IPS DF 4.7 (cell line): Measurements from ENCODE around the gene DVL1.

Experiments used
- DNase-seq: peaks from one replicate; pipeline ENCODE4 v3.0.0-alpha.2; 2013; ENCODE audit warnings: low spot score; ENCODE audit errors: extremely low read depth

The DVL1 gene

DNA sequence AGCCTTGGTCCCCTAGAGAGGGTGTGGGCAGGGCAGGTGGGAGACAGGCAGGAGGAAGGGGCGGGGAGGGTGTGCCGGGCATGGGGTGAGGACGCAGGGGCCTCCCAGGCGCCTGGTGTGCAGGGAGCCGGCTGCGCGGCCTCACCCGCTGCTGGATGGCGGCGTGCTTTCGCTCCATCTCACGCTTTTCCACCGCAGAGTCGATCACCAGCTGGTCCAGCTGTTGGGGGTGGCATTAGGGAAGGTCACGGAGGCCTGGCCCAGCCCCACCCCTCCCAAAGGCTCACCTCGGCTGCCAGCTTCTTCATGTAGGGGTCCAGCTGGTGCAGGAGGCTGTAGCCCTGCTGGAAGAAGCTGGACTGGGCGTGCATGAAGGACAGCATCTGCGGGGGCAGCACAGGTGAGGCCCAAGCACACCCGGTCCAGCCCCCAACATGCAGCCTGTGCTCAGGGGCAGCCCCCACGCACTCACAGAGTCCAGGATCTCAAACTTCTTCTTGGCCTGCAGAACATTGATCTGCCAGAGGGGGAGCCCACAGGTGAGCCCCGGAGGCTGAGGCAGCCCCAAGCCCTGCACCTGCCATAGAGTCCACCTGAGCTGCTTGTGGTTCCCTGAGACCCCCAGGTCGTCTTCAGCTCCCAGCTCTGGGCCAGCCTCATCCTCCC lies 49.4 kb downstream of the DVL1 start:
- no peak for DNase-seq

DNA sequence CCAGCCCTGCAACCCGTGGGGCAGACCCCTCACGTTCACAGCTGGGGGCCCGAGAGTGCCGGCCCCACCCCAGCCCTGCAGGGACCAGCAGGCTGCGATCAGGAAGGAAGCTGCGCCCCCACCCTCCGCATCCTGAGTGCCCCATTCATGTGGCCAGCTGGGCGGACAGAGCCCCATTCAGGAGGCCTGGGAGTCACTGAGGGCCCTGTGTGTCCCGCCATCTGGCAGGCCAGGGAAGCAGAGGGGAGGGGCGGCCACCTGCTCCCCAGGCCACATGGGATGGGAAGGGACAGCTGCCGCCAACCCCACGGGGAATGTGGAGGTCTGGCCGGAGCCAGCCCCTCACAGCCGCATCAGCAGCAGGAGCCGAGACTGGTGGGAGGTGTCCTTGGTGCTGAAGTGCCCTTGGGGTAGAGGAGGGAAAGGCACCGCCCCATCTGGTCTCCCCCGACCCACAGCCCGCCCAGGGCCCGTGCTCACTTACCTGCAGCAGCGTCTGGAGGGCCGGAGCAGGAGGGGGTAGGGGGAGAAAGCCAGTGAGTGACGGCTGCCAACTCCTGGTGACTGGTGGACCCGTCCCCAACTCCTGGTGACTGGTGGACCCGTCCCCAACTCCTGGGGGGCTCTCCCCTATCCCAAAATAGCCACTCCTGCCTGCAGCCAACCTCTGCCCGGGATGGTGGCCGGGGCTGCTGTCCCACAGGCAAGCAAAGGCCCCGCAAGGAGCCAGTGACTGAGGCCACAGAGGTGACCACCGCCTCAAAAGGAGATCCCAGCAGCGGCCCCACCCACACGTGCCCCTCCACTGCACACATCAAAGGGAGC lies 50.1 kb downstream of the DVL1 start:
- DNase-seq, result no peak

GRCh38 chr1:1297802-1298424 lies 51.3 kb downstream of the DVL1 start:
- DNase-seq, result no peak

DNA sequence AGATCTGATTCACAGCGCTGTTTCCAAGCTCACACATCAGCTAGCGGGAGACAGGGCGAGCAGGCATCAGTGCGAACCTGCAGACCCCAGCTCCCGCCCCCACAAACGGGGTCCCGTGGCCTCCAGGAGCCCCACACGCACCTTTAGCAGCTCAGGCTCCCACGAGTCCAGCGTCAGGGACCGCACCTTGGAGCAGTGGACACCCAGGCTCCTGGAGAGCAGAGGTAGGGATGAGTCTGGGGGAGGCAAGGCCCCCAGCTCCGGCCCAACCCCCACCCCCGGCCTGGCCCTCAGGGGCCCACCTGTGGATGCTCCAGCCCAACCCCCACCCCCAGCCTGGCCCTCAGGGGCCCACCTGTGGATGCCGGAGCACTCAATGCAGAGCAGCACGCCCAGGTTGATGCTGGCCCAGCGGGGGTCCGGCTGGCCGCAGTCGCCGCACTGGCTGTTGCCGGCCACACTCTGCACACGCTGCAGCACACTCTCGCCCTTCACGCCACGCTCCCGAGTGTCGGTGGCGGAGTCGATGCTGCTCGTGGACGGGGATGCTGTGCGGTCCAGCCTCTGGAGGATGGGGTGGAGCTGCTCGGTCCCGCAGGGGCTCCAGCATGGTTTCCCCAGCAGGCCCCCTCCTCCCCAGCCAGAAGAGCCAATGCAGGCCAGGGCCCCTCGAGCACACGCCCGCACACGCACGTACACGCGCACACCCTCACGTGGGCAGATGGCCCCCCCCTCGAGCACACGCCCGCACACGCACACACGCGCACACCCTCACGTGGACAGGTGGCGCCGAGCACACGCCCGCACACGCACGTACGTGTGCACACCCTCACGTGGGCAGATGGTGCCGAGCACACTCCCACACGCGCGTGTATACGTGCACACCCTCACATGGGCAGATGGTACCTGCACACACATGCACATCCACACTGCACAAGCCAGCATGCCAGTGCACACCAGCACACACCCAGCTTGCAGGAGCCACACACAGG lies 52.9 kb downstream of the DVL1 start:
- DNase-seq, result no peak

DNA sequence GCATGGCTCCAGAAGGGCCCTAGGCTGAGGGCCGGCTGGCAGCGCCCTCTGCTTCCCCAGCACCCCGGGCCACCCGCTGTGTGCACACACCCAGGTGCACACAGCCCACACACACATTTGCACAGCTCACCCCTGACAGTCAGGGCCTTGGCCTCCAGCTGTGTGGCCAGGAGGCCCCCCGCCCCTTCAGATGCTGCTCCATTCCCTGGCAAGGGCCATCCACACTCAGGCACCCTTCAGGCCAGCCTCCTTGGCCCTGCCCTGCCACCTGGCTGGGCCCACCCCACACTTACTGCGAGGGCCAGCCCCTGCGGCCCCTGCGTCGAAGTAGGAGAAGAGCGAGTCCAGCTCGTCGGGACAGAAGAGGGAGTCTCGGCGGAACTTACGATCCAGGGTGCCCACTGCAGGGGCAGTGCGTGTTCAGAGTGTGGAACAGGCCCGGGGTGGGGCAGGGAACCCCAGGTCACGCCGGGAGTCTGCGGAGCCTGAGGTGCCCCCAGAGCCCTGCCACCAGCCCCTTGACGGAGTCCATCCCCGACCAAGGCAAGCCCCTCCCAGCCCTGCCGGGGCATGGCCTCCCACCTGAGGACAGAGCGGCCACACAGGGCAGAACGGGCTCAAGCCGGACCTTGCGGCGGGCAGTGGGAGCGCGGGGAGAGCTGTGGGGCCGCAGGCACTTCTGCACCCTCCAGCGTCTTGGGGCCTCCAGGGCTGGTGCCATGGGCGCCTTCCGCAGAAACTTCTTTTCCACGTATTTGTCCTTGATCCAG lies 53.9 kb downstream of the DVL1 start:
- no peak for DNase-seq

- DNase-seq, result no peak
Observed at GRCh38 chr1:1294250-1294890, 54.8 kb downstream of the DVL1 start.

DNA sequence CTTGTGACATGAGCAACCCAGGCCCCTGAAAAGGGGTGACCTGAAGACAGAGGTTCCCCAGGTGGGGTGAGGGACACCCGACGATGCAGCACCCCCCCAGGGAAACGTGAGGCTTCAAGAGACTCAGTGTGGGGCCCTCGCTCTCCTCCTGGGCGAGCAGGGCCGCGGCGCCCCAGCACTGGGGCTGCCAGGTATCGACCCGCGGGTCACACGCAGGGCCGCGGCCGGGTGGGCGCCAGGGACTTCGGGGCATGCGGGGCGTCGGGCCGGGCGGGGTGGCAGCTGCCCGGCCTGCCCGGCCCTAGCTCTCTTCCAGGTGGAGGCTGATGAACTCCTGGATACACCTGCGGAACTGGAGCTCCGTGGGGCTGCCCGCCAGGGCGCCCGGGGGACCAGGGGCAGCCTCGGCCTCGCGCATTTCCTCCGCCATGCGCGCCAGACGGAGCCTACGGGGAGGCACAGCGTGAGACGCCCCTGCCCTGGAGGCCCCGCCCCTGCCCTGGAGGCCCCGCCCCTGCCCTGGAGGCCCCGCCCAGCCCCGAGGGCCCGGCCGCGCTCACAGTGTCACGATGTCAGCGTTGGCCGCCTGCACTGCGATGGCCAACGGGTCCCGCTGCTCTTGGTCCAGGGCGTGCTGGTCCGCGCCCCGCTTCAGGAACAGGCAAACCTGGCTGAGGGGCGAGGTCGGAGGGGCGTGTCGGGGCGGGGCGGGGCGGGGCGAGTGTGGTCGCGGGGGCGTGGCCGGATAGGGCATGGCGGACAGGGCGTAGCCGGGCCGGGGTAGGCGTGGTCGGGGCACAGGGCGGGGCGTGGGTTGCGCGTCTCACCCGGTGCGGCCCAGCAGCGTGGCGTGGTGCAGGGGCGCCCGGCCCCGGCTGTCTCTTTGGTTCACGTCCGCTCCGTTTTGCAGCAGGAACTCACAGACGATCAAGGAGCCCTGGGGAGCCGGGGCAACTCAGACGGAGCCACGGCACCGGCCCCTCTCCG lies 55.7 kb downstream of the DVL1 start:
- no peak for DNase-seq

DNA sequence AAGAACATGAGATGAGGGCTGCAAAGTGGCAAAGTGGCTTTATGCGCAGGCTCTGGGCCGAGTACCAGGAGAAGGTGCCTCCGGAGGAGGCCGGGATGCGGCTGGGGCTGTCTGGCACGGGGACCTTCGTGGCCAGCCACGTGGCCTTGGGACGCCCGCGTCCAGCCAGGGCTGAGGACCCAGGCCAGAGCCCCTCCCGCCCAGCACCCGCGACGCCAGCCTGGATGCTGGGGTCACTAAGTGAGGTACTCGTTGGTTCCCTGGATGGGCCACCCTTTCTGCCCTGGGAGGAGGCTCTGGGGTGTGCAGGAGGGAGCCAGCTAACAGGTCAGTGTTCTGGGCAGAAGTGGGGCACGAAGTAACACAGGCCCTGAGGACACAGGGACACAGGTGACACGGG lies 56.4 kb downstream of the DVL1 start:
- no peak for DNase-seq

- DNase-seq, result no peak
Observed at GRCh38 chr1:1292442-1292779, 56.8 kb downstream of the DVL1 start.

GRCh38 chr1:1291548-1292441 lies 57.4 kb downstream of the DVL1 start:
- no peak for DNase-seq

- DNase-seq, result no peak
Observed at GRCh38 chr1:1291023-1291528, 58.1 kb downstream of the DVL1 start.

- DNase-seq, result no peak
Observed at GRCh38 chr1:1290238-1290731, 58.9 kb downstream of the DVL1 start.

GRCh38 chr1:1287288-1288110 lies 61.7 kb downstream of the DVL1 start:
- no peak for DNase-seq

- DNase-seq, result no peak
Observed at GRCh38 chr1:1286313-1287261, 62.6 kb downstream of the DVL1 start.

- DNase-seq, result no peak
Observed at GRCh38 chr1:1285611-1286311, 63.5 kb downstream of the DVL1 start.
